Endothelial cell of umbilical vein (primary cell): ENCODE measurements around the gene CHN2. TPM values are rescaled to one million over a fixed set of nuclear protein-coding genes. Genes with fewer than 3 reads are reported as not detected.

Experiments
- BruUV-seq: library from RNA; stranded (reverse); fragments of 400-500 nt; replicated peaks from 2 replicates; lab custom pipeline; 2021; lab: Mats Ljungman, UMichigan
- CTCF ChIA-PET: fragments of 300-600, 350-600 bp; sonication (Branson Sonifier 250); formaldehyde crosslinking; loops from one replicate; lab custom pipeline; 2021; ENCODE audit warnings: antibody characterized with exemption, inconsistent platforms; lab: Charles Lee
- POLR2A ChIA-PET: fragments of 300-600, 350-600 bp; sonication (Branson Sonifier 250); formaldehyde crosslinking; loops from one replicate; lab custom pipeline; 2021; ENCODE audit warnings: antibody characterized with exemption, inconsistent platforms; lab: Charles Lee
- DNase-seq: peaks from one replicate; pipeline ENCODE4 v3.0.0-alpha.2; 2011; ENCODE audit warnings: low read depth, low spot score
- FAIRE-seq: peaks from 2 replicates; lab custom pipeline; 2011; peaks lifted over from hg19 to GRCh38; lab: Jason Lieb, UNC
- H2AFZ ChIP-seq: 2 replicates; pipeline ENCODE4 v1.6.0; 2012; ENCODE audit warnings: low read depth, low read length, control low read depth, inconsistent platforms
- H3K27ac ChIP-seq: 2 replicates; pipeline ENCODE4 v1.5.1; 2011; ENCODE audit warnings: low read depth, mild to moderate bottlenecking, control low read depth, low read length, moderate library complexity; ENCODE audit not compliant: insufficient read depth
- H3K27me3 ChIP-seq, 2 experiments: 2 replicates each; pipeline versions ENCODE4 v1.6.0 to v1.6.1; 2011; ENCODE audit warnings: low read length in 2 of 2, mixed read lengths in 1 of 2; ENCODE audit not compliant: control insufficient read depth in 2 of 2, insufficient read depth in 2 of 2
- H3K36me3 ChIP-seq, 2 experiments: 2 replicates in 1 of 2; 3 replicates in 1 of 2; pipeline ENCODE4 v1.5.1; 2011; ENCODE audit warnings: low read length in 2 of 2, mild to moderate bottlenecking in 1 of 2, moderate library complexity in 1 of 2; ENCODE audit not compliant: control insufficient read depth in 2 of 2, insufficient read depth in 2 of 2; ENCODE audit errors: extremely low read depth in 1 of 2
- H3K4me1 ChIP-seq: 3 replicates; pipeline ENCODE4 v1.5.1; 2011; ENCODE audit warnings: mild to moderate bottlenecking, low read length; ENCODE audit not compliant: control insufficient read depth, insufficient read depth; ENCODE audit errors: extremely low read depth
- H3K4me2 ChIP-seq: 2 replicates; pipeline ENCODE4 v1.6.1; 2011; ENCODE audit warnings: low read length, control low read depth, mixed read lengths; ENCODE audit not compliant: insufficient read depth
- H3K4me3 ChIP-seq, 3 experiments: fragments of 200-600 bp in 1 of 3; sonication (generic), shearing (Covaris generic) in 1 of 3; replicated peaks in 1 of 3; 2 replicates each; pipeline ENCODE4 v1.5.1; 2011 to 2016; ENCODE audit warnings: control low read depth in 3 of 3, low read length in 3 of 3, mild to moderate bottlenecking in 2 of 3, inconsistent platforms in 1 of 3, low read depth in 1 of 3, moderate library complexity in 1 of 3; ENCODE audit not compliant: insufficient read depth in 1 of 3
- H3K79me2 ChIP-seq: 2 replicates; pipeline ENCODE4 v1.6.0; 2012; ENCODE audit warnings: low read length, inconsistent platforms; ENCODE audit not compliant: control insufficient read depth, insufficient read depth
- H3K9ac ChIP-seq: replicated peaks from 2 replicates; pipeline ENCODE3; 2011; ENCODE audit warnings: low read length, control low read depth; ENCODE audit not compliant: insufficient read depth; ENCODE audit errors: extremely low read depth
- H3K9me1 ChIP-seq: replicated peaks from 3 replicates; pipeline ENCODE4 v1.6.0; 2011; ENCODE audit warnings: mild to moderate bottlenecking, low read length; ENCODE audit not compliant: control insufficient read depth, insufficient read depth; ENCODE audit errors: extremely low read depth
- H3K9me3 ChIP-seq: replicated peaks from 2 replicates; pipeline ENCODE4 v1.5.1; 2012; ENCODE audit warnings: low read length, inconsistent platforms; ENCODE audit not compliant: control insufficient read depth, insufficient read depth
- H4K20me1 ChIP-seq: replicated peaks from 2 replicates; pipeline ENCODE3; 2011; ENCODE audit warnings: mild to moderate bottlenecking, low read length; ENCODE audit not compliant: control insufficient read depth, insufficient read depth; ENCODE audit errors: extremely low read depth
- EZH2 ChIP-seq: IDR thresholded peaks from 2 replicates; pipeline ENCODE4 v1.6.1; 2012; ENCODE audit warnings: borderline replicate concordance, low read depth, mild to moderate bottlenecking, moderate library complexity, low read length, inconsistent platforms; ENCODE audit not compliant: severe bottlenecking
- FOS ChIP-seq: IDR thresholded peaks from 2 replicates; pipeline ENCODE4 v1.6.1; 2011; ENCODE audit warnings: mild to moderate bottlenecking, low read length, moderate library complexity, borderline replicate concordance; ENCODE audit not compliant: insufficient read depth
- GATA2 ChIP-seq: IDR thresholded peaks from 2 replicates; pipeline ENCODE4 v1.7.0; 2011; ENCODE audit warnings: low read depth, mild to moderate bottlenecking, moderate library complexity, mixed read lengths, low read length; ENCODE audit not compliant: insufficient read length, insufficient read depth
- JUN ChIP-seq: IDR thresholded peaks from 2 replicates; pipeline ENCODE4 v1.6.1; 2011; ENCODE audit warnings: borderline replicate concordance, low read depth; ENCODE audit not compliant: insufficient read length, insufficient read depth
- MYC ChIP-seq: IDR thresholded peaks from one replicate; pipeline ENCODE4 v1.6.1; 2011; ENCODE audit warnings: mild to moderate bottlenecking, low read depth, low read length
- POLR2A ChIP-seq: IDR thresholded peaks from 2 replicates; pipeline ENCODE4 v1.6.1; 2012; ENCODE audit warnings: low read depth, mild to moderate bottlenecking, control low read depth, low read length
- POLR2AphosphoS5 ChIP-seq: IDR thresholded peaks from 2 replicates; pipeline ENCODE4 v1.6.1; 2012; ENCODE audit warnings: low read depth, mild to moderate bottlenecking, control low read depth, low read length, moderate library complexity; ENCODE audit not compliant: insufficient read depth
- dilution Hi-C: fragments of 300-500 bp; cut with MboI; formaldehyde crosslinking; loops from one replicate; pipeline ENCODE4 v1.15.0; 2019; ENCODE audit warnings: low sequenced_read_pairs; ENCODE audit not compliant: extremely low pct_ligation_motif_present
- intact Hi-C: fragments of 100-400 bp; cut with micrococcal nuclease; formaldehyde crosslinking; loops from one replicate; pipeline ENCODE4 v1.10.0; 2022
- polyA plus RNA-seq, 4 experiments: library from polyadenylated mRNA; depleted of rRNA in 3 of 4; stranded (reverse) in 3 of 4; unstranded in 1 of 4; fragments of >200 nt; gene quantifications; 2 replicates each; pipeline versions ENCODE4 v1.2.1 to v1.2.3, GENCODE V29; 2011 to 2012; ENCODE audit warnings: missing spikeins in 1 of 4
- total RNA-seq: library from RNA; stranded (reverse); gene quantifications from 2 replicates; pipeline ENCODE4 v1.2.3, GENCODE V29; 2021
- TF ChIP-seq, protein P1 (sequence below), 2 donors: IDR thresholded peaks; 1 replicate in 1 of 2; 2 replicates in 1 of 2; pipeline ENCODE4 v1.5.1; 2011; ENCODE audit warnings: low read length in 2 of 2, mild to moderate bottlenecking in 2 of 2, moderate library complexity in 2 of 2, control low read depth in 1 of 2, inconsistent platforms in 1 of 2, low read depth in 1 of 2; ENCODE audit not compliant: insufficient read depth in 1 of 2; ENCODE audit errors: extremely low read depth in 1 of 2
- TF ChIP-seq, protein P2 (sequence below): IDR thresholded peaks from 2 replicates; pipeline ENCODE4 v1.6.1; 2011; ENCODE audit not compliant: insufficient read depth, insufficient read length

CHN2 gene
- total and polyA plus RNA-seq, 2 donors (not counting 3 experiments of a cell fraction or from before 2014, with no cell fraction given): 1.4 to 5.0 TPM

DNA sequence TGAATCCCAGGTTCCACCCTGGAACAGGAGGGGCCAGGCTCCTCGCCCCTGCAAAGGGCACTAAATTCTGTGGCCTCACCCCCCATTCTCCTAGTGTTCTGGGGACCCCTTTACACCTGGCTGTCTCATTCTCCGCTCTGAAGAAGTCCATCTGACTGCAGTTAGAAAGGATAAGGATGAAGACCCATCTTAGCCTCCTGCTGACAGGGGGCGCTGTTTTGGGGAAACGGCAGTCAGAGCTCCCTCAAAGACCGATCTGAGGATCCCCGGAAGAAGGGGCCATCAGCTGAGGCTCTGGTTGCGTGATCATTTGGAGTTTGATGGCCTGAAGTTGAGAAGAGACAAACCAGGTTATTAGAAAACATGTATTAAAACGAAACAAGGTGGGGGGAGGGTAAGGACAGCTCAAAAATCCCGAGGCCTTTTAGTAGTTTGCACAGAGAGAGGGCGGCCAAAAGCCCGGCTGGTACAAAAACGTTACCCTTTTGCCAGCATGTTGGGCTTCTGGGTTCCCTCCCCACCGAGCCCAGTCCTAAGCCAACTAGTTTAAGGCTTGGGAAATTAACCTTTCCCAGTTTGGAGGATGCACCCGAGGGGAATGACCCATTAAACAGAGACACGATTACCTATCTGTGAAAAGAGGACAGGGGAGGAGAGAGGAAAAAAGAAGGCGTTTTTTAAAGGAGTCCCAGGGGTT lies 102.8 kb downstream of the CHN2 start:
- BruUV-seq: no TSS peak
- H3K4me2 ChIP-seq: no peak overlapping the region
- intact Hi-C loops (no loop called here), dilution Hi-C loops (no loop called here)
- no peaks in the 10 kb centered on the region for H3K9me1 ChIP-seq
- FAIRE-seq: no peak
- no peak overlapping the region for H3K9ac ChIP-seq
- H3K9me3 ChIP-seq: no peaks in the 10 kb centered on the region
- no peaks in the 10 kb centered on the region for H3K27me3 ChIP-seq
- no peaks in the 10 kb centered on the region for H3K79me2 ChIP-seq
- no peaks in the 10 kb centered on the region for H3K36me3 ChIP-seq
- TF ChIP-seq, protein P1, sequence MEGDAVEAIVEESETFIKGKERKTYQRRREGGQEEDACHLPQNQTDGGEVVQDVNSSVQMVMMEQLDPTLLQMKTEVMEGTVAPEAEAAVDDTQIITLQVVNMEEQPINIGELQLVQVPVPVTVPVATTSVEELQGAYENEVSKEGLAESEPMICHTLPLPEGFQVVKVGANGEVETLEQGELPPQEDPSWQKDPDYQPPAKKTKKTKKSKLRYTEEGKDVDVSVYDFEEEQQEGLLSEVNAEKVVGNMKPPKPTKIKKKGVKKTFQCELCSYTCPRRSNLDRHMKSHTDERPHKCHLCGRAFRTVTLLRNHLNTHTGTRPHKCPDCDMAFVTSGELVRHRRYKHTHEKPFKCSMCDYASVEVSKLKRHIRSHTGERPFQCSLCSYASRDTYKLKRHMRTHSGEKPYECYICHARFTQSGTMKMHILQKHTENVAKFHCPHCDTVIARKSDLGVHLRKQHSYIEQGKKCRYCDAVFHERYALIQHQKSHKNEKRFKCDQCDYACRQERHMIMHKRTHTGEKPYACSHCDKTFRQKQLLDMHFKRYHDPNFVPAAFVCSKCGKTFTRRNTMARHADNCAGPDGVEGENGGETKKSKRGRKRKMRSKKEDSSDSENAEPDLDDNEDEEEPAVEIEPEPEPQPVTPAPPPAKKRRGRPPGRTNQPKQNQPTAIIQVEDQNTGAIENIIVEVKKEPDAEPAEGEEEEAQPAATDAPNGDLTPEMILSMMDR (IDR thresholded peaks at IDR 0.05; ENCODE audit: extremely low read depth in 1 of 2, insufficient read depth in 1 of 2, low read depth in 1 of 2, low read length in 2 of 2): peak; percentile 5 to 13
- TF ChIP-seq MYC: no peak
- DNase-seq: no peak
- no peaks in the 10 kb centered on the region for H3K4me1 ChIP-seq
- CTCF ChIA-PET: interaction anchor here (0.6 to 1.1 kb wide), 2 partner anchors 9 to 19 kb away, joined by 4 read pairs; no protein-coding TSS in a partner anchor
- no peaks in the 10 kb centered on the region for H4K20me1 ChIP-seq
- no peak overlapping the region for H3K4me3 ChIP-seq
- POLR2A ChIA-PET: no interaction called here
- H3K27ac ChIP-seq: no peak overlapping the region
- no peak overlapping the region for H2AFZ ChIP-seq

DNA sequence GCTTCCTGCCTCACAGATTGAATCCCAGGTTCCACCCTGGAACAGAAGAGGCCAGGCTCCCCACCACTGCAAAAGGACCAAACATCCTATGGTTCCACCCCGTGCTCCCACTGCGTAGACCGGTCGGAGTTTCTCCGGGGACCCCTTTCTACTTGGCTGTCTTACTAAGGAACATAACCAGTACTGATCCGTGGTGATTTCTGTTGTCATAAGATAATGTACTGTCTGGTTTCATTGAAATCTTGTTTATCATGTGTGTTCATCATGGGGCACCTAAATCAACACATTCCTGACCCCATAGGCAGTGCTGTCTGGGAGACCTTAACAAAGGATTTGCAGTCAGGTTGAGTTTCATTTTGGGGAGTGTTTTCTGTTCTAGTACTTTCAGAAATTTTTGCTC lies 104.5 kb downstream of the CHN2 start:
- POLR2A ChIA-PET: no interaction called here
- no peak overlapping the region for H3K4me3 ChIP-seq
- no peak overlapping the region for H2AFZ ChIP-seq
- H3K79me2 ChIP-seq: no peaks in the 10 kb centered on the region
- H3K9ac ChIP-seq: no peak overlapping the region
- DNase-seq (no peak), FAIRE-seq (no peak)
- H3K27ac ChIP-seq: no peak overlapping the region
- intact Hi-C loops (no loop called here), dilution Hi-C loops (no loop called here)
- no peaks in the 10 kb centered on the region for H3K27me3 ChIP-seq
- H3K9me1 ChIP-seq: no peaks in the 10 kb centered on the region
- CTCF ChIA-PET: interaction anchor here (1.7 kb wide), 1 partner anchor 59 kb away, joined by 4 read pairs; no protein-coding TSS in a partner anchor
- H3K4me1 ChIP-seq: no peaks in the 10 kb centered on the region
- no TSS peak for BruUV-seq
- no peaks in the 10 kb centered on the region for H3K36me3 ChIP-seq
- no peak for TF ChIP-seq JUN
- TF ChIP-seq POLR2AphosphoS5: no peak
- TF ChIP-seq GATA2: no peak
- TF ChIP-seq MYC: no peak
- no peak for TF ChIP-seq FOS
- TF ChIP-seq, protein P1 (IDR thresholded peaks at IDR 0.05; ENCODE audit: extremely low read depth in 1 of 2, insufficient read depth in 1 of 2, low read depth in 1 of 2, low read length in 2 of 2): no peak
- TF ChIP-seq EZH2: no peak
- TF ChIP-seq POLR2A: no peak
- TF ChIP-seq, protein P2, sequence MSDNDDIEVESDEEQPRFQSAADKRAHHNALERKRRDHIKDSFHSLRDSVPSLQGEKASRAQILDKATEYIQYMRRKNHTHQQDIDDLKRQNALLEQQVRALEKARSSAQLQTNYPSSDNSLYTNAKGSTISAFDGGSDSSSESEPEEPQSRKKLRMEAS: no peak
- H4K20me1 ChIP-seq: no peaks in the 10 kb centered on the region
- H3K4me2 ChIP-seq: no peak overlapping the region
- no peaks in the 10 kb centered on the region for H3K9me3 ChIP-seq
